ENCODE results near the gene VIPR2.
"Not testable (repeated sequence)": the region's sequence is repeated elsewhere in the genome, so short reads cannot be mapped to it uniquely, and the experiment has no call there.

Gene VIPR2

DNA sequence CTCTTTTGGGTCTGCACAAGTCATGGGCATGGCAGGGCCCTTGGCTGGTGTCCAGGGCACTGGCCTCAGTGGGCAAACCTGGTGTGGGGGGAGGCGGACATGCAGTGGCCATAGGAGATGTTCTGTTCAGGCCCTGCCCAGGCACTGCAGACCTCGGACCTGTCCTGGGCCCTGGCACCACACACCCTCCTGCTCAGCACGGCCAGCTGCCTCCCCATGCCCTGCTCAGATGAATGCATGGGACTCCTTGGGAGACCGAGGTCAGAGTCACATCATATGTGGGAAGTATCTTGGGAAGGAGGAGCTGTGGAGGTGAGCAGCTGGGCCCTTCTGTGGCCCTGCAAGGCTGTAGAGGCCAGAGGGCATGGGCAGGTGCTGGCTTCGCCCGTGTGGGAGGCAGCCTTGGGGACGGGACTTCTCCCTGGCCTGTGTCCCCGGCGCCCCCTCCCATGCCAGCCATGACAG, 130.8 kb downstream of the VIPR2 start:
- DNase-seq (ENCODE audit: extremely low read depth in 1 of 2, low read depth in 1 of 2), result no peak

DNA sequence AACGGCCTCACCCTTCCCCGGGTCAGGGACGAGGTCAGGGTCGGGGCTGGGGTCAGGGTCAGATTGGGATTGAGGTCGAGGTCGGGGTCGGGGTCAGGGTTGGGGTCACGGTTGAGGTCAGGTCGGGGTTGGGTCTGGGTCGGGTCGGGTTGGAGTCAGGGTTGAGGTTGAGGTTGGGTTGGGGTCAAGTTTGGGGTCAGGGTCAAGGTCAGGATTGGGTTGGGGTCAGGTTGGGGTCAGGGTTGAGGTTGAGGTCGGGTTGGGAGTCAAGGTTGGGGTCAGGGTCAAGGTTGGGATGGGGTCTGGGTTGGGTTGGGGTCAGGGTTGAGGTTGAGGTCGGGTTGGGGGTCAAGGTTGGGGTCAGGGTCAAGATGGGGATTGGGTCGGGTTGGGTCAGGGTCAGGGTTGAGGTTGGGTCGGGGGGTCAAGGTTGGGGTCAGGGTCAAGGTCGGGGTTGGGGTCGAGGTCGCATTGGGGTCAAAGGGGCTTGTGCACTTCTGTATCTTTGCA, 131.4 kb downstream of the VIPR2 start:
- DNase-seq (ENCODE audit: extremely low read depth in 1 of 2, low read depth in 1 of 2), result no peak

DNA sequence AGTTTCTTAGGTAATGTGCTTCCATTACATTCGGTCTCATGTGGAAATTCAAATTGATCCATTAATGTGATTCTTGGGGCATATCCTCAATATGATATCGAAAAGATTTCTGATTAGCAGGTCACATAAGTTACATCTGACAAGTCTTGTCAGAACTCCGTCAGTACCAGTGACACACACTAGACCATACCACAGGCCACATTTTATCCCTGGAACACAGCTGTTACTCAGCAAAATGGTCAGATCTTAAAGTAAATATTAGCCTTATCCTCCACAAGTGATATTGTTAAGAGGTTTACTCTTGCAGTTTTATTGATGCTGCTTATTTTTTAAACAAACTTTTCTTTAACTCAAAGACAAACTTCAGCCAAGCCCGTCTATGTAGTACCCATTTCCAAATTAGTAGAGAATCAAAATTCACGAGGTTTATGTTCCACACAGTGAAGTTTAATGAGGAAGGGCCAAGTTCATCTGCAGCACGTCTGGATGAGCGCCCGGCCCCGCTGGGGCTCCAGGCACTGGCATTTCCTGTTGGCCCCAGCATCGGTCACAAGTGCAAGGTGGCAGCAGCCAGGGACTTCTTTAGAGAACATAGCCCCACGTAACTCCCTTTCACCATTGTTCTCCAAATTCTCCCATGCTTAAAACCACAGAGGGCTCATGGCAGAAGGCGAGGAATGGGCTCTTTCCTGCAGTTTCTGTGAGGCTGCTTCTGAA, 132.2 kb downstream of the VIPR2 start:
- no peak for DNase-seq (ENCODE audit: extremely low read depth in 1 of 2, low read depth in 1 of 2)

DNA sequence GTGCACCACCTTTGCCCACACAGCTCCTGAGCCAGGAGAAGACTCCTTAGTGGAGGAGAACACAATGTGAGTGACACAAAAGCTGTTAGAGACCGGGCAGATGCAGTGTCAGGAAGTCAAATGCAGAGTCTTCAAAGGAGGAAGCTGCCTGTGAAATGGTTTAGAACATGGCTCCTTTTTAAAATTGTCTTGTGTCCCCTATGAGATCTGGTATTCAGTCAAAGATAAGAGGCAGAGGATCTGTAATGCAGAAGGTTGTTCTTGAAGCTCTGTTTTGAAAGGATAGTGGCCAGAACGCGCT, 133.0 kb downstream of the VIPR2 start:
- DNase-seq (ENCODE audit: extremely low read depth in 1 of 2, low read depth in 1 of 2), result no peak

DNA sequence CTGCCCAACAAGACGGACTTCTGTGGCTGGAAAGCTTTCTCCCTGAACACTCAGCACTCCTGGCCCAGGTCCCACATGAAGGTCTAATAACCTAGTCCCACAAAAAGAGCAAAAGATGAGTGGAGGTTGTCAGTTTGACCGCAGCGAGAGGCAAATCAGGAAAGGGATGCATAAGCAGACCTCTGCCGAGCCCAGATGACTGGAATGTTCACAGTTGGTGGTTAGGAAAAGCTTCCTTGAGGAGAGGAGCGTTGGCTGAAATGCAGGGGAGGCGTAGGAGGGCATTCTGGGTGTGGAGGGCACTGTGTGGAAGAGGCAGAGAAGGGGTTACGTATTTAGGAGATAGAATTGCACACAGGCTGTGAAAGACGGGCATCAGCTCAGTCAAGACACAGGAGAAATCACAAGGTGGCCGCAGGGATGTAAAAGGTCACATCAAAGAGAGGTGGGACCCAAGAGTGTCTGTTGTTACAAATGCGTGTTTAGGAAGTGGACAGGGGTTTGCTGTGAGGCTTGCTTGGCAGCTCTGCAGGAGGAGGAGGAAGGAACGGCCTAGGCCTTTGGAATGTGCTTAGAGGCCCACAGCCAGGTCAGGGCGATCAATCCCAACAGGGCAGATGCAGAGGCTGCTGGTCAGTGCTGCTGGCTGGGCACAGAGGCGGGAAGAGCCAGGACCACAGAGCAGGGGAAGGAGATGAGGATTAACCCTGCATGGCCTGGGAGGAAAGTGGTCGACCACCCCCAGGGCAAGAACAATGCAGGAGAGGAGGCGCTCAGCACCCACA, 133.5 kb downstream of the VIPR2 start:
- DNase-seq (ENCODE audit: extremely low read depth in 1 of 2, low read depth in 1 of 2), result no peak

DNA sequence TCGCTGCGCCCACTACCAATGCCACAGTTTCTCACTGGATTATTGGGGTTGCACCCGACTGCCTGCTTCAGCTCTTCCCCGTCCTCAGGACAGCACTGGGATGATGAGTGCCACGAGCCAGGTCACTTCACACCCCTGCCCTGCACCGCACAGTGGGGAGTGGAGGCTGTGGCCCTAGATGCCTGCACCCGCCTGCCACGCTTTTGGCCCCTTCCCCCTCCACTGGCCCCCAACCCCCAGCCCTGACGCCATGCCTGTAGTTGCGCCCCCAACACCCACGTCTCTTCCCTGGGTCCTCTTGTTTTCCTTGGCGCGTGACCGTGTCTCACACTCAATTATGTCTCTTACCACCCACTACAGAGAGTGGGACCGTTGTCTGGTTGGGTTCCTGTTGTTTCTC, 134.3 kb downstream of the VIPR2 start:
- no peak for DNase-seq (ENCODE audit: extremely low read depth in 1 of 2, low read depth in 1 of 2)

DNA sequence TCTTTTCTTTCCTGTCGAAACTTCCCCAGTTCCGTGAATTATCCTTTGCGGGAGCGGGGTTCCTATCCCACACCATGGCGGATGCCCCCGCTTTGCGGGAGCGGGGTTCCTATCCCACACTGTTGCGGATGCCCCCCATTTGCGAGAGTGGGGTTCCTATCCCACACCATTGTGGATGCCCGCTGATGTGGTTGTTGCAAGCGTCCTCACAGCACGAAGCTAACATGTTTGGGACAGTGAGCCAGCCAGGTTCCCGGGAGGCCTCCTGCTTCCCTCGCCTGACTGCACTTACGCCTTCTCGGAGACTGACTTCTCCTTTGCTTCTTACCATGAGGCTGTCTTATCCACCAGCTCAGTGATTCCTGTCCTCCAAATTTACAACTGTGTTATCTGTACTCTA, 134.7 kb downstream of the VIPR2 start:
- no peak for DNase-seq (ENCODE audit: extremely low read depth in 1 of 2, low read depth in 1 of 2)

DNA sequence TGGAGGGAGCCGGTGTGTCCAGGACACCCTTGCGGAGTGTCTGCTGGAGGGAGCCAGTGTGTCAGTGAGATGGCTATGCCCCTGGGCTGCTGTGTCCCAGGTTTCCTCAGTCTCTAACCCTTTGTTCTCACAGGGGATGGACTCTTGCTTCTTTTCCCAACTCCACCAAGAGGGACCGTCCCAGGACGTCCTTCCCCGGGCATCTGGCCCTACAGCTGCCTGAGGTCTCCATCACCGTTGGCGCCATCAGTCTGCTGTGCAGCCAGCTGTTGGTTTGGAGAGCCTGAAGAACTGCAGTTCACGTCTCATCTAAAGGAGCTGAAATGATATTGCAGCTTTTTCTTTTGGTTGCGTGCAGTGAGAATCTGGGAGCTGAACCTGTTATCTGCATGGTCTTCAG, 136.2 kb downstream of the VIPR2 start:
- DNase-seq (ENCODE audit: extremely low read depth in 1 of 2, low read depth in 1 of 2), result no peak

DNA sequence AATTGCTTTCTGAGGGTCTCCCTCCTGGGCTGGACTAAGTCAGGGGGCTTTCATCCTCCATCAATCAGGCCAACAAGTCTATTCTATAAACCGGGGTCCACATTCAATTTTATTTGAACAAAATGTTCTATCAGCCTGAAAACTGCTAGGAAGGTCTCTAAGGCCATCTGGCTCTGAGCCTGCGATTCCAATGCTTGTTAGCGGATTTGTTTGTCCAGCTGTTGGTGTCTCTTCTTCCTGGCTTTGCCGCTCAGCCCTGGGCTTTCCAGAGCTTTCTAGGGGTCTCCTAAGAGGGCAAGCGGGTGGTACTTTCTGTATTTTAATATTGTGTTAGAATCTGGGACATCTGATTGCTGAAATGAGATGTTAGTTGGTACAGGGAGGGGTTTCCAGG, 136.7 kb downstream of the VIPR2 start:
- no peak for DNase-seq (ENCODE audit: extremely low read depth in 1 of 2, low read depth in 1 of 2)

DNA sequence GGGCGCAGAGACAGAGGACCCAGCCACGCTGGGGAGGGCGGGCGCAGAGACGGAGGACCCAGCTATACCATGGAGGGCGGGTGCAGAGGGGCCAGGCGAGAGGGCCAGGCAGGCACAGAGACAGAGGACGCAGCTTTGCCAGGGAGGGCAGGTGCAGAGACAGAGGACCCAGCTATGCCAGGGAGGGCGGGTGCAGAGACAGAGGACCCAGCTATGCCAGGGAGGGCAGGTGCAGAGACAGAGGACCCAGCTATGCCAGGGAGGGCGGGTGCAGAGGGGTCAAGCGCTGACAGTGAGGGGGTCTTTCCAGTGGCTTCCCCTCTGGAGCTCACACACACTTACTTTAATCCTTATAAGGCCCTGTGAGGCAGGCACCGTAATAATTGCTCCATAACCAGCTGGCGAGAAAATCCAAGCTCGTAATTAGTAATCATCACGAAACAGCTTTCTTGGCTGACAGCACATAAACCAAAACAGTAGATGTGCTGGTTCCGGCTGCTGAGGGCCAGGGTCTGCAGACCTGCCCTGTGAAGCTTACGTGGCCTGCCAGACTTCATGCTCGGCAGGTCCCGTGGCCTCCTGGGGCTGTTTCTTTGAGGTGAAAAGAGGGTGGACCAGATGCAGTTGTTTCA, 137.2 kb downstream of the VIPR2 start:
- DNase-seq (ENCODE audit: extremely low read depth in 1 of 2, low read depth in 1 of 2), result no peak

DNA sequence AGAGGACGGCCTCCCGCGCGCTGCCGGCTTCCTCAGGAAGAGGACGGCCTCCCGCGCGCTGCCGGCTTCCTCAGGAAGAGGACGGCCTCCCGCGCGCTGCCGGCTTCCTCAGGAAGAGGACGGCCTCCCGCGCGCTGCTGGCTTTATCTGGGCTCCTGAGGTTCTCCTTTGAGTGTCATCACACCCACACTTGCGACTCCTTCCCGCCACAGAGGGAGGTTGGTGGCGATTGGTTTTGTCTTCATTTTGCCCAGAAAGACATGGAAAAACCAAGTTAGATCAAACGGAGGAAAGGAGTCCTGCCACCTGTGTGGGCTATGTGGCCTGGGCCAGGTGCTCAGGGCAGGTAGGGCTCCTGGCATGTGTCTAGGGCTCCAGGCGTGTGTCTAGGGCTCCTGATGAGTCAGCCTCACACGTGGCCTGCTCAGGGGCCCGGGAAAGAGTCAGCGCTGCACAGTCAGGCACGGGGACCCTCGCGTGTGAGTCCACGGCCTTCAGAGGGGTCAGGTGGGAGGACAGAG, 138.0 kb downstream of the VIPR2 start:
- no peak for DNase-seq (ENCODE audit: extremely low read depth in 1 of 2, low read depth in 1 of 2)

DNA sequence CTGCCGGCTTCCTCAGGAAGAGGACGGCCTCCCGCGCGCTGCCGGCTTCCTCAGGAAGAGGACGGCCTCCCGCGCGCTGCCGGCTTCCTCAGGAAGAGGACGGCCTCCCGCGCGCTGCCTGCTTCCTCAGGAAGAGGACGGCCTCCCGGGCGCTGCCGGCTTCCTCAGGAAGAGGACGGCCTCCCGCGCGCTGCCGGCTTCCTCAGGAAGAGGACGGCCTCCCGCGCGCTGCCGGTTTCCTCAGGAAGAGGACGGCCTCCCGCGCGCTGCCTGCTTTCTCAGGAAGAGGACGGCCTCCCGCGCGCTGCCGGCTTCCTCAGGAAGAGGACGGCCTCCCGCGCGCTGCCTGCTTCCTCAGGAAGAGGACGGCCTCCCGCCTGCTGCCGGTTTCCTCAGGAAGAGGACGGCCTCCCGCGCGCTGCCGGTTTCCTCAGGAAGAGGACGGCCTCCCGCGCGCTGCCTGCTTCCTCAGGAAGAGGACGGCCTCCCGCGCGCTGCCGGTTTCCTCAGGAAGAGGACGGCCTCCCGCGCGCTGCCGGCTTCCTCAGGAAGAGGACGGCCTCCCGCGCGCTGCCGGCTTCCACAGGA, 138.6 kb downstream of the VIPR2 start:
- DNase-seq (ENCODE audit: extremely low read depth in 1 of 2, low read depth in 1 of 2), result not testable (repeated sequence)

DNA sequence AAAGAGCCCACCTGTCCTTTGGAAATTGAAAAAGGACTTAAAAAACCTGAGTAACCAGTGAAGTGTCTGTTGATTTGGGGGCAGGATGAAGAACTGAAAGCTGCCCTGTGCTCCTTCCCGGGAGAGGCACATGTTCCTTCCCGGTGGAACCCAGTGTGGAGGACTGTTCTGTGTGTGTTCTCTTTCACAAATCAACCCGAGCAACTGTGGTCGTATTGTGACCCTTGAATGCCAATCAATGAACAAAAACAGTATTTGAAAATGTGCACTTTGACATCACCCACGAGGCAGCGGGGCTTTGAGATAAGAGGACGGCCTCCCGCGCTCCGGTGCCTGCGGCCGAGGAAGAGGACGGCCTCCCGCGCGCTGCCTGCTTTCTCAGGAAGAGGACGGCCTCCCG, 139.0 kb downstream of the VIPR2 start:
- no peak for DNase-seq (ENCODE audit: extremely low read depth in 1 of 2, low read depth in 1 of 2)

DNA sequence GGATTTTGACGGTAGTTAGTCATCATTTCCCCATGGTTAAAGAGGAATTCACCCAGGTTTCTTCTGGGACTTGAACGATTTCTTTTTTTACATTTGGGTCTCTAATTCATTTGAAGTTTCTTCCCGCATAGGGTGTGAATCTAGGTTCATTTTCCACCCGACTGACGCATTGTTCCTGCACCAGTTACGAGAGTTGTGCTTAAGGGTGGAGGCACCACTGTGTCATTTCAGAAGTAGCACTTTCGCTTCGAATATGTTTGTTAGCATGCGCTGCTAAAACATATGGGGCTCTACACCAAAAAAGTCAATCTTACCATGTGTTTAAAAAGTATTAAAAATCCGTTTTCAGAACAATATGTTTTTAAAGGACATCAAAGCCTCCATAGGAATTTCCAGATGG, 140.3 kb downstream of the VIPR2 start:
- no peak for DNase-seq (ENCODE audit: extremely low read depth in 1 of 2, low read depth in 1 of 2)

DNA sequence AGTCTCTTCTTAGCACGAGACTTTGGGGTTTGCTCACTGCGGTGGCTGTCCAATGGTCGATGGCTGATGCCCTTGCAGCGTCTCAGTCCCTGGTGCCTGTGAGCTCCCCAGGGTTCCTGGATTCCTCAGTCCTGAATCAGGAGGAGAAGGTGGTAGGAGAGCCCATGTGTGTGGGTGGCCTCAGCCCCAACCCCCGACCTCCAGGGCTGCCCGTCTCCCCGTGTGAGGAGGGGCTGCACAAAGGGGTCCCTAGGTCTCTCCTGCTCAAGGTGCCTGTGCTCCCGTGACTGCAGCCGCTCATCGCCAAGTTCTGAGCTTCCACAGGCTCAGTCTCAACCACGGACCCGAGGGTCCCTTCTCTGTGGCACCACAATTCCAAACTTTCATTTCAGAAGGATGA, 142.9 kb downstream of the VIPR2 start:
- no peak for DNase-seq (ENCODE audit: extremely low read depth in 1 of 2, low read depth in 1 of 2)

DNA sequence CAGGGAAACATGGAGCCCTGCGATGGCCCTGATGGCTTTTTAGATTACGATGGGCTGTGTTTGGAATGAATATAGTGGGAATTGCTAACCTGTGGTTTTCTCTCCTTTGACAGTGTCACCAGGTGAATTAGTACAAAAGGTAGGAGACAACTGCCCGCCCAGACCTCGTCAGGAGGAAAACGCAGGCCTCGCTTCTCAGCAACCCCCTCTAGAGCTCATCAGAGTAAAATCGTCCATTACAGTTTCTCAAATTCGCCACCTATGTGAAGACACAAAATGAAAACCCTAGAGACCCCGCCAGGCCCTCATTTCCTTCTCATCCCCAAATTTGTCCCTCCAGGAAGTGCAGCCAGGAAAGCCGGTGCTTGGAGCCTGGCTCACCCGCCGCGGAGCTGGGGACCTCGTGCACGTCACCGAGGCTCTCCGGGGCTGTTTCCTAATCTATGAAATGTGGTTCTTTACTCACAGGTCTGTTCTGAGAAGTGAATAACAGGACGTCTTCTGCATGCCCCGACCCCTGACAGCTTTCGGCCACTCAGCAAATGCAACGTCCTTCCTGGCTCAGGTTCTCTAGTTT, 143.7 kb downstream of the VIPR2 start:
- no peak for DNase-seq (ENCODE audit: extremely low read depth in 1 of 2, low read depth in 1 of 2)

DNA sequence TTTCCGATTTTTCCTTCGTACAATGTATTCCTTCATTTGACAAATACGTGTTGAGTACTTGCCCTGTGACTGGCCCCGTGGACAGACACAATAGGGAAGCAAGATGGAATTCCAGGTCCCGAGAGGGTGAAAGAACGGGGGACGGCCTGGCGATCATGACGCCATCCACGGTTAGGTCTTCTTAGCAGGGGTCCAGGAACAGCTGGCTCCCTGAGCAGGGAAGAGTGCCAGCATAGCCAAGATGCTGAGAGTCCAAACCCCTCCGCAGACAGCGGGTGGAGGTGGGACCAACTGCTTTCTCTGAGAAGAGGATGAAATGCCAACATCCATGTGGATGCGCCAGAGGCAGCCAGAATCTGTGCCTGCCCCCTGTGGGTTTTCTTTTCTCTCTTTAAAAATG, 144.6 kb downstream of the VIPR2 start:
- no peak for DNase-seq (ENCODE audit: extremely low read depth in 1 of 2, low read depth in 1 of 2)

DNA sequence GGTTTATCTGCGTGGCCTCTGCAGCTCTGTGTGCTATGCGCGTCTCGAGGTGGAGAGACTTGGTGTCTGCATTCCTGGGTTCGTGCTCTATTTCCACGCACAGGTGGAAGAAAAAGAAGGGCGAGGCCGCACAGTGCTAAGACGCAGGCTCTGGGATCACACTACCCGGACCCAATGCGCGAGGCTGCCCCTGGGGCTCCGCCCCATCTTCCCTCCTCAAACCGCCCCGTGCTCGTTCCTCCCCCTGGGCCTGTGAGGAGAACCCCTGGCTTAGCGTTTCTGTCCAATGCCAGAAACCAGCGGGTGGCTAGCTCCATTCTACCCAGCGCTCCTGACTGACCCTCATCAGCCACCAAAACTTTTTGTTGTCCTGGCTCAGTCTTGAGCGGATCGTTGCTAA, 145.2 kb downstream of the VIPR2 start:
- no peak for DNase-seq (ENCODE audit: extremely low read depth in 1 of 2, low read depth in 1 of 2)

DNA sequence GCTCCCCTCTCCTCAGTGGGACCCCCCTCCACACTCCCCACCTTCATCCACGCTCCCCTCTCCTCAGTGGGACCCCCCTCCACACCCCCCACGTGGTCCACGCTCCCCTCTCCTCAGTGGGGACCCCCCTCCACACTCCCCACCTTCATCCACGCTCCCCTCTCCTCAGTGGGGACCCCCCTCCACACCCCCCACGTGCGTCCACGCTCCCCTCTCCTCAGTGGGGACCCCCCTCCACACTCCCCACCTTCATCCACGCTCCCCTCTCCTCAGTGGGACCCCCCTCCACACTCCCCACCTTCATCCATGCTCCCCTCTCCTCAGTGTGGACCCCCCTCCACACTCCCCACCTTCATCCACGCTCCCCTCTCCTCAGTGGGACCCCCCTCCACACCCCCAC, 146.4 kb downstream of the VIPR2 start:
- not testable (repeated sequence) for DNase-seq (ENCODE audit: extremely low read depth in 1 of 2, low read depth in 1 of 2)

DNA sequence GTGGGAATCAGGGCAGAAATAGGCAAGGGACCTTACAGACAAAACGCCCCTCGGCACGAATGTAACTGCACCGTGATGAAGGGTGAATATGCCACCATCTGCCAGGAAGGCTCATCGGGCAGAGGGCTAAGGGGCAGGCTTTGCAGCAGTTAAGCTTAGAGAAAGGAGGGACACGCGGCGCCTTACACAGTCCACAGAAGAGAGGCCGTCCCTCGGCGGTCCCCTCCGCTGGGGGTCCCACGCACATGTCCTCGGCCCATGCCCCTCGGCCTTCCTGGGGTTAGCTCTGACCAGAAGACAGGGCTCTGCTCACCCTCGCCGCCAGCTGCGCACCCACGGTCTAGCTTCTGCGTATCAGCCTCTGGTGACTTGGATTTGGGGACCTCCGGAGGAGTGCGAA, 147.2 kb downstream of the VIPR2 start:
- DNase-seq (ENCODE audit: extremely low read depth in 1 of 2, low read depth in 1 of 2), result no peak

DNA sequence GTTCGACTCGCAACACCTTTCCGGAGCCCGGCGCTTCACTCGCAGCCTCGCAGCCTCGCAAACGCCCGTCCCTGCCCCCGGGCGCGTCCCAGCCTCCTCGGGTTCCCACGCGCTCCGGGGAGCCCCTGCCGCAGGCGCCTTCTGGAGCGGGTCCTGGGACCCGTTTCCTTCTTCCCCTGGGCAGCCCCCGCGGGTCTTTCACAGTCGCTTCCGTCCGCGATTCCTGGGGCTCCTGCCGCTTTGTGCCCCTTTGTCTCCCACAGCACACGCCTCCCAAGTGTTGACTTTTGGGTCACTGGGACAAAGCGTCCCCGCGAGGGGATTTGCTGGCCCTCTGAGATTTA, 147.6 kb downstream of the VIPR2 start:
- no peak for DNase-seq (ENCODE audit: extremely low read depth in 1 of 2, low read depth in 1 of 2)
